SK-N-SH treated with all-trans-retinoic acid at 6 μM for 48 hours (cell line): ENCODE measurements around the gene OXGR1.

ENCODE experiments used
- ATAC-seq: fragments of 200-7000 bp; cut with Tn5 transposase; 3 replicates; pipeline ENCODE4 v1.9.1; 2020; ENCODE audit warnings: mild to moderate bottlenecking, moderate library complexity
- ARNTL ChIP-seq: fragments of 450-650 bp; formaldehyde crosslinking; IDR thresholded peaks from 2 replicates; pipeline ENCODE4 v1.5.0; 2020; ENCODE audit warnings: low read depth, mild to moderate bottlenecking, moderate library complexity, borderline replicate concordance
- BACH2 ChIP-seq: fragments of 250-450 bp; sonication (Bioruptor Pico); IDR thresholded peaks from 2 replicates; pipeline ENCODE4 v1.9.0; 2021; ENCODE audit warnings: mild to moderate bottlenecking, borderline replicate concordance
- CSDC2 ChIP-seq: fragments of 250-450 bp; sonication (Bioruptor Pico); IDR thresholded peaks from 2 replicates; pipeline ENCODE4 v1.5.0; 2020; ENCODE audit warnings: mild to moderate bottlenecking, moderate library complexity
- ESRRG ChIP-seq: fragments of 250-450 bp; sonication (Bioruptor Pico); IDR thresholded peaks from 2 replicates; pipeline ENCODE4 v1.6.1; 2021; ENCODE audit warnings: mild to moderate bottlenecking
- GLIS3 ChIP-seq: fragments of 250-450 bp; sonication (Bioruptor Pico); IDR thresholded peaks from 2 replicates; pipeline ENCODE4 v1.5.0; 2020; ENCODE audit warnings: mild to moderate bottlenecking, moderate library complexity
- ISL1 ChIP-seq: fragments of 250-450 bp; sonication (Bioruptor Pico); IDR thresholded peaks from 2 replicates; pipeline ENCODE4 v2.1.2; 2022; ENCODE audit warnings: mild to moderate bottlenecking, moderate library complexity
- OSR1 ChIP-seq: fragments of 250-450 bp; sonication (Bioruptor Pico); IDR thresholded peaks from 2 replicates; pipeline ENCODE4 v1.8.0; 2022; ENCODE audit warnings: moderate library complexity, mild to moderate bottlenecking, inconsistent platforms
- PPARA ChIP-seq: fragments of 250-450 bp; sonication (Bioruptor Pico); IDR thresholded peaks from 2 replicates; pipeline ENCODE4 v1.5.0; 2020; ENCODE audit warnings: mild to moderate bottlenecking, borderline replicate concordance
- RARB ChIP-seq: fragments of 250-450 bp; sonication (Bioruptor Pico); IDR thresholded peaks from 2 replicates; pipeline ENCODE4 v1.8.0; 2021; ENCODE audit warnings: mild to moderate bottlenecking, moderate library complexity
- SNAI2 ChIP-seq: fragments of 250-450 bp; sonication (Bioruptor Pico); IDR thresholded peaks from 2 replicates; pipeline ENCODE4 v1.5.0; 2020; ENCODE audit warnings: mild to moderate bottlenecking, moderate library complexity
- TCF4 ChIP-seq: fragments of 250-450 bp; sonication (Bioruptor Pico); IDR thresholded peaks from 2 replicates; pipeline ENCODE4 v1.8.0; 2021; ENCODE audit warnings: mild to moderate bottlenecking, moderate library complexity, borderline replicate concordance
- TOX ChIP-seq: fragments of 250-450 bp; sonication (Bioruptor Pico); IDR thresholded peaks from 2 replicates; pipeline ENCODE4 v1.8.0; 2021; ENCODE audit warnings: mild to moderate bottlenecking, moderate library complexity, borderline replicate concordance
- ZC3H10 ChIP-seq: fragments of 250-450 bp; sonication (Bioruptor Pico); IDR thresholded peaks from 2 replicates; pipeline ENCODE4 v1.5.1; 2021; ENCODE audit warnings: mild to moderate bottlenecking, moderate library complexity
- ZFP3 ChIP-seq: fragments of 250-450 bp; sonication (Bioruptor Pico); IDR thresholded peaks from 2 replicates; pipeline ENCODE4 v1.5.0; 2020; ENCODE audit warnings: mild to moderate bottlenecking, moderate library complexity
- ZFP30 ChIP-seq: fragments of 450-650 bp; formaldehyde crosslinking; IDR thresholded peaks from 2 replicates; pipeline ENCODE4 v1.5.0; 2022; ENCODE audit warnings: mild to moderate bottlenecking, moderate library complexity
- ZNF565 ChIP-seq: fragments of 450-650 bp; formaldehyde crosslinking; conservative IDR thresholded peaks from 2 replicates; pipeline ENCODE4 v1.5.0; 2020; ENCODE audit warnings: low read depth, mild to moderate bottlenecking, moderate library complexity
- ZNF70 ChIP-seq: fragments of 450-650 bp; formaldehyde crosslinking; IDR thresholded peaks from 2 replicates; pipeline ENCODE4 v1.5.0; 2020; ENCODE audit warnings: mild to moderate bottlenecking, moderate library complexity
- ZNF8 ChIP-seq: fragments of 450-650 bp; formaldehyde crosslinking; IDR thresholded peaks from 2 replicates; pipeline ENCODE4 v1.5.0; 2020; ENCODE audit warnings: mild to moderate bottlenecking, moderate library complexity
- TF ChIP-seq, protein P1 (sequence below): fragments of 250-450 bp; sonication (Bioruptor Pico); IDR thresholded peaks from 2 replicates; pipeline ENCODE4 v1.5.0; 2020; ENCODE audit warnings: mild to moderate bottlenecking, moderate library complexity
- TF ChIP-seq, protein P2 (sequence below): fragments of 250-450 bp; sonication (Bioruptor Pico); IDR thresholded peaks from 2 replicates; pipeline ENCODE4 v1.8.0; 2021; ENCODE audit warnings: low read depth, mild to moderate bottlenecking, moderate library complexity, borderline replicate concordance
- TF ChIP-seq, protein P3 (sequence below): fragments of 250-450 bp; sonication (Bioruptor Pico); IDR thresholded peaks from 2 replicates; pipeline ENCODE4 v1.5.1; 2020; ENCODE audit warnings: low read depth, mild to moderate bottlenecking, moderate library complexity
- TF ChIP-seq, protein P4 (sequence below): fragments of 250-450 bp; sonication (Bioruptor Pico); IDR thresholded peaks from 2 replicates; pipeline ENCODE4 v1.8.0; 2020; ENCODE audit warnings: mild to moderate bottlenecking, moderate library complexity, borderline replicate concordance
- TF ChIP-seq, protein P5 (sequence below): fragments of 250-450 bp; sonication (Bioruptor Pico); IDR thresholded peaks from 2 replicates; pipeline ENCODE4 v1.5.1; 2021; ENCODE audit warnings: mild to moderate bottlenecking, moderate library complexity

The OXGR1 gene

DNA sequence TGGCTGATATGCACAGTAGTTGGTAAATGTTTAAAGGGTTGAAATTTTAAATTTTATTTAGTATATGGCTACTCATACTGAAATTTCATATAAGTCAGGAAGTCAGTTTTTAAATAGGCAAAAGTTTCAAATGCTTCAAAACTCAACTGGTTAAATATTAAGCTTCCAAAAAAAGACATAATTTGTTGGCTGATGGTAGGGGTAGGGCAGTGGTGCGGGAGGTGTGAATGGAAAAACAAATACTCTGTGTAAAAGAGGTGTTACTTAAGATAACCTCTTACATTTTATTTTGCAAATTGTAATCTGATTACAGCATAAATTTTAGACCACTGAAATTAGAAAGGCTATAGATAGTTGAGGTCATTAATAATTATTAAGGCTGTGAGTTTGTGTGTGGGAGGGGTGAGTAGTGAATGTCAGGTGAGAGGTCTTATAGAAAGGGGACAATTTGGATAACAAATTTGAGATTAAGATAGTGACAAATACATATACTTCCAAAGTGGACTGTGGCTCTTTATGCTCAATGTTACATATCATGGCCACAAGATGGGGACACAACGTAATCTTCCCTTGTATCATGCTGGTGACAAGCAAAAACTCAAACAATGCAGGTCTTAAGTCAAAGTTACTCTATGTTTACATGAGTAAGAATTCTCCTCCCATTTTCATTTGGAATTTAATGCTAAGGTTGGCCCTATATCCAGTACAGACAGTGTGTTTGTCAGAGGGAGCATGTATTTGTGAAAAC lies 36.6 kb upstream of the OXGR1 start:
- TF ChIP-seq ZNF565 = no peak
- TF ChIP-seq SNAI2 = no peak
- no peak for TF ChIP-seq ZNF70 (CRISPR knock-in tag)
- no peak for TF ChIP-seq TOX (CRISPR knock-in tag)
- TF ChIP-seq GLIS3 (CRISPR knock-in tag) = no peak
- TF ChIP-seq TCF4 (CRISPR knock-in tag) = no peak
- TF ChIP-seq CSDC2 (CRISPR knock-in tag) = no peak
- no peak for TF ChIP-seq ZFP3 (CRISPR knock-in tag)
- TF ChIP-seq OSR1 (CRISPR knock-in tag) = no peak
- peak; percentile 90 for ATAC-seq

DNA sequence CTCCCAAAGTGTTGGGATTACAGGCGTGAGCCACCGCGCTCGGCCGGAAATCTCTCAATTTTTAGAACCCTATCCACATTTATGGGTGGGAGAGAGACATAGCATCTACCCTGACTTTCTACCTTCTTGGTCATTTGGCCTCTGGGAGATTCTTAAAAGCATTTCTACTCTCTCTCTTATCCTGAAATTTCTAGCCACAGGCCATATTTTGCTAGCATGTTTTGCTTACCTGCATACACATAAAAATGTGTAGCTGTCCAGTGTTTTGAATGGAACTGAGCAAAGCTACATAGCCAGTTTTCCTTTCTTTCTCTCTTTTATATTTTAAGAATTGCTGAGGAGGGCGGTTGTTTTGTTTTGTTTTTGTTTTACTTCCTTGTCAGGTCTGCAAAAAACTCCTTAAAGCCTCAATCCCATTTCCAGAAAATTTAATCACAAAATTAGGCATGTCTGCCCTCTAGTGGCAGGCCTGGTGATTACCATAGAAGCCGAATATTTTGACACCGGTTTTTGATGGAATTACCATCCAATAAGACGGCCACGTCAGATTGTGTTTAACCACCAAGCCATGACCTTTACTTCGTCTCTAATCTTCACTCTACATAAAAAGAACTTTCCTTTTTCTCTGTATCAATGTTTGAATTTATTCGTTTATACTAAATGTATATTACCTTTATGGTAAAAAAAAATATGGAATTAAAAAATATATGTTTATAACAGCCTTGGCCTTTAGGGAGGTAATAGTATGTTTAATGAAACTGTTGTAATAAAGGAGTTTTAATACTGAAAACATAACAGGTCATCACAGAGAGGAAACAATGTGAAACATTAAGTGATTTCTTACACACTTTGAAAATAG lies 34.4 kb upstream of the OXGR1 start:
- peak; percentile 74 for ATAC-seq
- TF ChIP-seq GLIS3 (CRISPR knock-in tag) (no peak), ZFP3 (CRISPR knock-in tag) (no peak), ZC3H10 (no peak), ESRRG (CRISPR knock-in tag) (no peak), BACH2 (CRISPR knock-in tag) (no peak), PPARA (CRISPR knock-in tag) (no peak), ARNTL (CRISPR knock-in tag) (no peak), ZNF565 (no peak), ZNF8 (no peak), ZFP30 (CRISPR knock-in tag) (no peak), TOX (CRISPR knock-in tag) (no peak)
- TF ChIP-seq, protein P1, sequence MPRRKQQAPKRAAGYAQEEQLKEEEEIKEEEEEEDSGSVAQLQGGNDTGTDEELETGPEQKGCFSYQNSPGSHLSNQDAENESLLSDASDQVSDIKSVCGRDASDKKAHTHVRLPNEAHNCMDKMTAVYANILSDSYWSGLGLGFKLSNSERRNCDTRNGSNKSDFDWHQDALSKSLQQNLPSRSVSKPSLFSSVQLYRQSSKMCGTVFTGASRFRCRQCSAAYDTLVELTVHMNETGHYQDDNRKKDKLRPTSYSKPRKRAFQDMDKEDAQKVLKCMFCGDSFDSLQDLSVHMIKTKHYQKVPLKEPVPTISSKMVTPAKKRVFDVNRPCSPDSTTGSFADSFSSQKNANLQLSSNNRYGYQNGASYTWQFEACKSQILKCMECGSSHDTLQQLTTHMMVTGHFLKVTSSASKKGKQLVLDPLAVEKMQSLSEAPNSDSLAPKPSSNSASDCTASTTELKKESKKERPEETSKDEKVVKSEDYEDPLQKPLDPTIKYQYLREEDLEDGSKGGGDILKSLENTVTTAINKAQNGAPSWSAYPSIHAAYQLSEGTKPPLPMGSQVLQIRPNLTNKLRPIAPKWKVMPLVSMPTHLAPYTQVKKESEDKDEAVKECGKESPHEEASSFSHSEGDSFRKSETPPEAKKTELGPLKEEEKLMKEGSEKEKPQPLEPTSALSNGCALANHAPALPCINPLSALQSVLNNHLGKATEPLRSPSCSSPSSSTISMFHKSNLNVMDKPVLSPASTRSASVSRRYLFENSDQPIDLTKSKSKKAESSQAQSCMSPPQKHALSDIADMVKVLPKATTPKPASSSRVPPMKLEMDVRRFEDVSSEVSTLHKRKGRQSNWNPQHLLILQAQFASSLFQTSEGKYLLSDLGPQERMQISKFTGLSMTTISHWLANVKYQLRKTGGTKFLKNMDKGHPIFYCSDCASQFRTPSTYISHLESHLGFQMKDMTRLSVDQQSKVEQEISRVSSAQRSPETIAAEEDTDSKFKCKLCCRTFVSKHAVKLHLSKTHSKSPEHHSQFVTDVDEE = no peak
- TF ChIP-seq, protein P2, sequence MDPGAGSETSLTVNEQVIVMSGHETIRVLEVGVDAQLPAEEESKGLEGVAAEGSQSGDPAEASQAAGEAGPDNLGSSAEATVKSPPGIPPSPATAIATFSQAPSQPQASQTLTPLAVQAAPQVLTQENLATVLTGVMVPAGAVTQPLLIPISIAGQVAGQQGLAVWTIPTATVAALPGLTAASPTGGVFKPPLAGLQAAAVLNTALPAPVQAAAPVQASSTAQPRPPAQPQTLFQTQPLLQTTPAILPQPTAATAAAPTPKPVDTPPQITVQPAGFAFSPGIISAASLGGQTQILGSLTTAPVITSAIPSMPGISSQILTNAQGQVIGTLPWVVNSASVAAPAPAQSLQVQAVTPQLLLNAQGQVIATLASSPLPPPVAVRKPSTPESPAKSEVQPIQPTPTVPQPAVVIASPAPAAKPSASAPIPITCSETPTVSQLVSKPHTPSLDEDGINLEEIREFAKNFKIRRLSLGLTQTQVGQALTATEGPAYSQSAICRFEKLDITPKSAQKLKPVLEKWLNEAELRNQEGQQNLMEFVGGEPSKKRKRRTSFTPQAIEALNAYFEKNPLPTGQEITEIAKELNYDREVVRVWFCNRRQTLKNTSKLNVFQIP (CRISPR knock-in tag) = no peak

DNA sequence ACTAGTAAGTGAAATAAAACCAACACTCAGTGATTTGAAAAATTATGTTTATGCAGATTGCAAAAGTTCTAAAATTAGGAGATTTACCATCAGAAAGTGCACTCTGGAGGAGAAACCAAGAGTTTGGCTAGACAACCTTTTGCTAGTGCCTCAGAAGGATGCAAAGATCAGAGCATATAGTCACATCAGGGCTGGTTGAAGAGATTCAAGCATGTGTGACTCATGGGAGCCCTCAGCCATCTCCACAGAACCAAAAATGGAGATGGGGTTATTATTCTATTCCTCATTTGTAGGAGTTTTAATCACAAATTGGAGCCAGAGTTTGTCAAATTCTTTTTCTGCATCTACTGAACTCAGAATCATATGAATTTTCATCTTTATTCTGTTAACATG lies 32.9 kb upstream of the OXGR1 start:
- no peak for ATAC-seq
- no peak for TF ChIP-seq ZNF70 (CRISPR knock-in tag)
- TF ChIP-seq, protein P3, sequence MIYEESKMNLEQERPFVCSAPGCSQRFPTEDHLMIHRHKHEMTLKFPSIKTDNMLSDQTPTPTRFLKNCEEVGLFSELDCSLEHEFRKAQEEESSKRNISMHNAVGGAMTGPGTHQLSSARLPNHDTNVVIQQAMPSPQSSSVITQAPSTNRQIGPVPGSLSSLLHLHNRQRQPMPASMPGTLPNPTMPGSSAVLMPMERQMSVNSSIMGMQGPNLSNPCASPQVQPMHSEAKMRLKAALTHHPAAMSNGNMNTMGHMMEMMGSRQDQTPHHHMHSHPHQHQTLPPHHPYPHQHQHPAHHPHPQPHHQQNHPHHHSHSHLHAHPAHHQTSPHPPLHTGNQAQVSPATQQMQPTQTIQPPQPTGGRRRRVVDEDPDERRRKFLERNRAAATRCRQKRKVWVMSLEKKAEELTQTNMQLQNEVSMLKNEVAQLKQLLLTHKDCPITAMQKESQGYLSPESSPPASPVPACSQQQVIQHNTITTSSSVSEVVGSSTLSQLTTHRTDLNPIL (CRISPR knock-in tag) = no peak
- no peak for TF ChIP-seq RARB (CRISPR knock-in tag)
- no peak for TF ChIP-seq ESRRG (CRISPR knock-in tag)
- no peak for TF ChIP-seq GLIS3 (CRISPR knock-in tag)
- no peak for TF ChIP-seq ZNF565
- no peak for TF ChIP-seq TCF4 (CRISPR knock-in tag)
- TF ChIP-seq, protein P4, sequence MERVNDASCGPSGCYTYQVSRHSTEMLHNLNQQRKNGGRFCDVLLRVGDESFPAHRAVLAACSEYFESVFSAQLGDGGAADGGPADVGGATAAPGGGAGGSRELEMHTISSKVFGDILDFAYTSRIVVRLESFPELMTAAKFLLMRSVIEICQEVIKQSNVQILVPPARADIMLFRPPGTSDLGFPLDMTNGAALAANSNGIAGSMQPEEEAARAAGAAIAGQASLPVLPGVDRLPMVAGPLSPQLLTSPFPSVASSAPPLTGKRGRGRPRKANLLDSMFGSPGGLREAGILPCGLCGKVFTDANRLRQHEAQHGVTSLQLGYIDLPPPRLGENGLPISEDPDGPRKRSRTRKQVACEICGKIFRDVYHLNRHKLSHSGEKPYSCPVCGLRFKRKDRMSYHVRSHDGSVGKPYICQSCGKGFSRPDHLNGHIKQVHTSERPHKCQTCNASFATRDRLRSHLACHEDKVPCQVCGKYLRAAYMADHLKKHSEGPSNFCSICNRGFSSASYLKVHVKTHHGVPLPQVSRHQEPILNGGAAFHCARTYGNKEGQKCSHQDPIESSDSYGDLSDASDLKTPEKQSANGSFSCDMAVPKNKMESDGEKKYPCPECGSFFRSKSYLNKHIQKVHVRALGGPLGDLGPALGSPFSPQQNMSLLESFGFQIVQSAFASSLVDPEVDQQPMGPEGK (CRISPR knock-in tag) = no peak
- TF ChIP-seq, protein P5, sequence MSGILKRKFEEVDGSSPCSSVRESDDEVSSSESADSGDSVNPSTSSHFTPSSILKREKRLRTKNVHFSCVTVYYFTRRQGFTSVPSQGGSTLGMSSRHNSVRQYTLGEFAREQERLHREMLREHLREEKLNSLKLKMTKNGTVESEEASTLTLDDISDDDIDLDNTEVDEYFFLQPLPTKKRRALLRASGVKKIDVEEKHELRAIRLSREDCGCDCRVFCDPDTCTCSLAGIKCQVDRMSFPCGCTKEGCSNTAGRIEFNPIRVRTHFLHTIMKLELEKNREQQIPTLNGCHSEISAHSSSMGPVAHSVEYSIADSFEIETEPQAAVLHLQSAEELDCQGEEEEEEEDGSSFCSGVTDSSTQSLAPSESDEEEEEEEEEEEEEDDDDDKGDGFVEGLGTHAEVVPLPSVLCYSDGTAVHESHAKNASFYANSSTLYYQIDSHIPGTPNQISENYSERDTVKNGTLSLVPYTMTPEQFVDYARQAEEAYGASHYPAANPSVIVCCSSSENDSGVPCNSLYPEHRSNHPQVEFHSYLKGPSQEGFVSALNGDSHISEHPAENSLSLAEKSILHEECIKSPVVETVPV (CRISPR knock-in tag) = no peak
- no peak for TF ChIP-seq ZFP30 (CRISPR knock-in tag)
- TF ChIP-seq BACH2 (CRISPR knock-in tag) = no peak
- TF ChIP-seq, protein P2 (CRISPR knock-in tag) = no peak
- TF ChIP-seq SNAI2 = no peak
- TF ChIP-seq PPARA (CRISPR knock-in tag) = no peak
- TF ChIP-seq CSDC2 (CRISPR knock-in tag) = no peak
- TF ChIP-seq TOX (CRISPR knock-in tag) = no peak
- TF ChIP-seq ZC3H10 = no peak
- no peak for TF ChIP-seq ISL1 (CRISPR knock-in tag)
- no peak for TF ChIP-seq OSR1 (CRISPR knock-in tag)
